ENCODE results near the gene TTC28. TPM values are rescaled to one million over a fixed set of nuclear protein-coding genes. Genes with fewer than 3 reads are reported as not detected.

Gene TTC28
- total and polyA plus RNA-seq, 7 donors = 0.23 to 102 (median 46.1) TPM

DNA sequence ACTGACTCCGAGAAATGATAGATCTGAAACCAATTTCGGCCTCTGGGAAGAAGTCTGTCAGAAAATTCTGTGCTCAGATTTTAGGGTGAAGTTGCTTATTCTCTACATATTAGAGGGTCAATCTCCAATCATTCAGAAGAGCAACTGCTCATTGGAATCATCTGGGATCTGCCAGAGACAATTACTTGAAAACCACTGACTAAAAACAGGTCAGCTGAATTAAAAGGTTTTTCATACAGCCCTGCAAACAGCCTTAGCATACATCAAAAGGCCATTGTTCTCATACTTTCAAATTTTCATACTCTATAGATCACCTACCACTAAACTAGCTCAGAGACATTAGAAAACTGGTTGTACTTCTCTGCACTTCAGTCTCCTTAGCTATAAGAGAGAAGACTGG is 470.9 kb downstream of the TTC28 start:
- Histone ChIP-seq H3K27ac (no peak overlapping the region), H3K4me3 (no peak overlapping the region), H3K27me3 (no peaks in the 10 kb centered on the region), H3K4me1 (peaks cover 0 to 14% (median 8%) of the 10 kb centered on the region in 4 donors), H3K36me3 (no peaks in the 10 kb centered on the region), H3K9me3 (no peaks in the 10 kb centered on the region)
- WGBS, 2 donors = 96 to 98% methylated on average over 2 of the region's 2 CpGs
- intact Hi-C loops (cut with DNase I) = no loop called here
- TF ChIP-seq POLR2A (IDR thresholded peaks at IDR 0.05) = no peak
- no peak for TF ChIP-seq EP300 (IDR thresholded peaks at IDR 0.05)
- DNase-seq = no peak

DNA sequence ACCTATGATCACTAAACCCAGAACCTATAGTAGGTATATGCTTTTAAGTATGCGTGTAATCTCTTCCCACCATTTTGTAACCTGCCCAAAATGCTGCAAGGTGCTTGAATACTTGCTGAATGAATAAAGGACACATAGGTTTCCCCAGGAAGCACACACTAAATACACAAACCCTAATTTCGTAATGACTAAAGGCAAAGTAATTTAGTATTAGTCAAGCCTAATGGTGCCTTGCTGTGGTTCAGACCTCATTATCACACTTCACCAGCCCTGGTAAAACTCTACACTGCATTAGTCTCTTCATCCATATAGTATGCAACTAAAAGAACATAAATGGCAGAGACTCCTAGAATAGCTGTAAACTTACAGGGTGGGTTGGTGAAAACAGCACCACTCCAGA is 471.6 kb downstream of the TTC28 start:
- intact Hi-C loops (cut with DNase I) = no loop called here
- Histone ChIP-seq H3K4me1 (peaks cover 0 to 15% (median 10%) of the 10 kb centered on the region in 4 donors), H3K27ac (no peak overlapping the region), H3K27me3 (no peaks in the 10 kb centered on the region), H3K4me3 (no peak overlapping the region), H3K36me3 (no peaks in the 10 kb centered on the region), H3K9me3 (no peaks in the 10 kb centered on the region)
- TF ChIP-seq EP300 (IDR thresholded peaks at IDR 0.05) (no peak), POLR2A (IDR thresholded peaks at IDR 0.05) (no peak), POLR2AphosphoS5 (IDR thresholded peaks at IDR 0.05) (no peak)
- TF ChIP-seq, protein P1, sequence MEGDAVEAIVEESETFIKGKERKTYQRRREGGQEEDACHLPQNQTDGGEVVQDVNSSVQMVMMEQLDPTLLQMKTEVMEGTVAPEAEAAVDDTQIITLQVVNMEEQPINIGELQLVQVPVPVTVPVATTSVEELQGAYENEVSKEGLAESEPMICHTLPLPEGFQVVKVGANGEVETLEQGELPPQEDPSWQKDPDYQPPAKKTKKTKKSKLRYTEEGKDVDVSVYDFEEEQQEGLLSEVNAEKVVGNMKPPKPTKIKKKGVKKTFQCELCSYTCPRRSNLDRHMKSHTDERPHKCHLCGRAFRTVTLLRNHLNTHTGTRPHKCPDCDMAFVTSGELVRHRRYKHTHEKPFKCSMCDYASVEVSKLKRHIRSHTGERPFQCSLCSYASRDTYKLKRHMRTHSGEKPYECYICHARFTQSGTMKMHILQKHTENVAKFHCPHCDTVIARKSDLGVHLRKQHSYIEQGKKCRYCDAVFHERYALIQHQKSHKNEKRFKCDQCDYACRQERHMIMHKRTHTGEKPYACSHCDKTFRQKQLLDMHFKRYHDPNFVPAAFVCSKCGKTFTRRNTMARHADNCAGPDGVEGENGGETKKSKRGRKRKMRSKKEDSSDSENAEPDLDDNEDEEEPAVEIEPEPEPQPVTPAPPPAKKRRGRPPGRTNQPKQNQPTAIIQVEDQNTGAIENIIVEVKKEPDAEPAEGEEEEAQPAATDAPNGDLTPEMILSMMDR (IDR thresholded peaks at IDR 0.05) = no peak
- whole genome bisulfite sequencing, 2 donors = 95% methylated on average over 2 of the region's 2 CpGs
- no peak for DNase-seq

DNA sequence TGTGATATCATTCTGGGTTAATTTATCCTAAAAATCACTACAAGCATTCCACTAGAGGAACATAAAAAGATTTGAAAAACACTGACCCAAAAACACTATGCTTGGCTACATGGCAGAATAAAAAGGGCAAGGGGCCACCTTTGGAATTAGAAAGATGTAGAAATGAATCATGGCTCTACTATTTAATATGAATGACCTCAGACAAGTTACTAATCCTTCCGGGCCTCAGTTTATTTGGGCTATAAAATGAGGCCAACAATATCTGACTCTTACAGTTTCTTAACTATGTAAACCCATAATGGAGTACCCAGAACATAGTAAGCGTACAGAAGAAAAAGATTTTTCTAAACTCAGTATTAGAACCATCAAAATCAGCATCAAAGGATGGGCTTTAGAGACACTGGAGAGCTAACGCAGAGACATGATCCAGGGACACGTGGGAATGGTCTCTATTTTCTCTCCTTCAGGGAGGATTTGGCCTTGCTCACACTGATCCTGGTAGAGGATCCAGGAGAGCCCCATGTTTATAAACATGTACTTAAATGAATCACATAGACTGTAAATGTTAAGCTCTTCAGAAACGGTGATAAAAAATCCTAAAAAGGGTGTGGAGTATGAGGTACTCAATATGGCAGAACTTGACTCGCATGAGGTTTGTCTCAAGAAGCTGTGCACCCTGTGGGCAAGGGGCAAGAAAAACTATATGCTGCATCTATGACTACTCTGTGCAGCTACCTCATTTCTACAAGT is 472.2 kb downstream of the TTC28 start:
- WGBS, 2 donors = 73 to 80% methylated on average over 6 of the region's 6 CpGs
- Histone ChIP-seq H3K36me3 (no peaks in the 10 kb centered on the region), H3K4me3 (no peak overlapping the region), H3K27me3 (no peaks in the 10 kb centered on the region), H3K9me3 (no peaks in the 10 kb centered on the region), H3K4me1 (peaks cover 0 to 15% (median 10%) of the 10 kb centered on the region in 4 donors), H3K27ac (no peak overlapping the region)
- TF ChIP-seq, protein P1 (IDR thresholded peaks at IDR 0.05) = no peak
- TF ChIP-seq EP300 (IDR thresholded peaks at IDR 0.05) = no peak
- no peak for TF ChIP-seq POLR2AphosphoS5 (IDR thresholded peaks at IDR 0.05)
- no peak for TF ChIP-seq POLR2A (IDR thresholded peaks at IDR 0.05)
- DNase-seq = no peak
- intact Hi-C loops (cut with DNase I) = no loop called here

DNA sequence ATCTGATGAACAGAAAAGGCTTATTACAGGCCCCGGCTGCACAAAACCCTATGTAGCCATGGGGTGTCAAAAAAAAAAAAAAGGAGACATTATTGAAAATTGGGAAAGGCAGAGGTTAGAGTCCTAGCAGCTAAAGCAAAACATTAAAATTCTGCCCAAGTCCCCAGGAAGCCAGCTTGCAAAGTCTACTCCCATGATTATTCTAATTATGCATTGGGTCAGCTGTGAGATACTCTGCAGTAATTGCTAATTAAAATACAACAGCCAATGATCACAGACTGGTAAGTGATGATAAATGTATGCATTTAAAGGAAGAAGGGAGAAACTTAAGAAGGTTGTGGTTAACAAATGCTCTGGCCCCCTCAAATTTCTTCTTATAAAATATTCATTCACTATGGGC is 473.7 kb downstream of the TTC28 start:
- Histone ChIP-seq H3K9me3 (no peaks in the 10 kb centered on the region), H3K36me3 (no peaks in the 10 kb centered on the region), H3K4me1 (peaks cover 0 to 15% (median 10%) of the 10 kb centered on the region in 4 donors), H3K4me3 (no peak overlapping the region), H3K27me3 (no peaks in the 10 kb centered on the region), H3K27ac (no peak overlapping the region)
- DNase-seq = no peak
- intact Hi-C loops (cut with DNase I) = no loop called here
- TF ChIP-seq POLR2A (IDR thresholded peaks at IDR 0.05) = no peak
- TF ChIP-seq, protein P1 (IDR thresholded peaks at IDR 0.05) = no peak
- TF ChIP-seq POLR2AphosphoS5 (IDR thresholded peaks at IDR 0.05) = no peak
- no peak for TF ChIP-seq EP300 (IDR thresholded peaks at IDR 0.05)
- WGBS, 2 donors = 89 to 93% methylated on average over 1 of the region's 1 CpG

DNA sequence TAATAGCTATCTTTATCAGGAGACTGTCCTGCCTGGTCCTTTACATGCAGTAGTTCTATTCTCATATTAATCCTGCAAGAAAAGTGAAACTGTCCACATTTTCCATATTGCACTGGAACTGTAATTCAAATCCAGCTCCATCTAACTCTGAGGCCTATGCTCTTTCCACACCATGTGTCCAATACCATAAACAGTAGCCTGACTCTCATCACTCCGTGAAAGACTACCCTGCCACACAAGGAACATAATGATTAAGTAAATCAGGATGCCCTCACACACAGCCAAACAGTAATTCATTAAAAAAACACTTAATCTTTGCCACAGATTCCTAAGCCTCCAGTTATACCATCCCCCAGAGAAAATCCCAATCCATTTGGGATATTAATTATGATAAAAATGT is 475.3 kb downstream of the TTC28 start:
- 74 to 87% methylated on average over 1 of the region's 1 CpG for WGBS, 2 donors
- DNase-seq = no peak
- no peaks in the 10 kb centered on the region for H3K36me3 ChIP-seq
- no peaks in the 10 kb centered on the region for H3K27me3 ChIP-seq
- no peak overlapping the region for H3K4me3 ChIP-seq
- no peak overlapping the region for H3K27ac ChIP-seq
- H3K9me3 ChIP-seq = no peaks in the 10 kb centered on the region
- TF ChIP-seq POLR2AphosphoS5 (IDR thresholded peaks at IDR 0.05) = no peak
- TF ChIP-seq EP300 (IDR thresholded peaks at IDR 0.05) = no peak
- intact Hi-C loops (cut with DNase I) = no loop called here
- peaks cover 0 to 15% (median 10%) of the 10 kb centered on the region in 4 donors for H3K4me1 ChIP-seq

Data from sigmoid colon (tissue), 7 donors.